Embryonic facial prominence (tissue), 1 donor: ENCODE data around the gene VSIG10L2.

Experiments used
- DNase-seq: peaks from one replicate; pipeline ENCODE4 v3.0.0-alpha.2; 2016; ENCODE audit errors: extremely low spot score

The VSIG10L2 gene

DNA sequence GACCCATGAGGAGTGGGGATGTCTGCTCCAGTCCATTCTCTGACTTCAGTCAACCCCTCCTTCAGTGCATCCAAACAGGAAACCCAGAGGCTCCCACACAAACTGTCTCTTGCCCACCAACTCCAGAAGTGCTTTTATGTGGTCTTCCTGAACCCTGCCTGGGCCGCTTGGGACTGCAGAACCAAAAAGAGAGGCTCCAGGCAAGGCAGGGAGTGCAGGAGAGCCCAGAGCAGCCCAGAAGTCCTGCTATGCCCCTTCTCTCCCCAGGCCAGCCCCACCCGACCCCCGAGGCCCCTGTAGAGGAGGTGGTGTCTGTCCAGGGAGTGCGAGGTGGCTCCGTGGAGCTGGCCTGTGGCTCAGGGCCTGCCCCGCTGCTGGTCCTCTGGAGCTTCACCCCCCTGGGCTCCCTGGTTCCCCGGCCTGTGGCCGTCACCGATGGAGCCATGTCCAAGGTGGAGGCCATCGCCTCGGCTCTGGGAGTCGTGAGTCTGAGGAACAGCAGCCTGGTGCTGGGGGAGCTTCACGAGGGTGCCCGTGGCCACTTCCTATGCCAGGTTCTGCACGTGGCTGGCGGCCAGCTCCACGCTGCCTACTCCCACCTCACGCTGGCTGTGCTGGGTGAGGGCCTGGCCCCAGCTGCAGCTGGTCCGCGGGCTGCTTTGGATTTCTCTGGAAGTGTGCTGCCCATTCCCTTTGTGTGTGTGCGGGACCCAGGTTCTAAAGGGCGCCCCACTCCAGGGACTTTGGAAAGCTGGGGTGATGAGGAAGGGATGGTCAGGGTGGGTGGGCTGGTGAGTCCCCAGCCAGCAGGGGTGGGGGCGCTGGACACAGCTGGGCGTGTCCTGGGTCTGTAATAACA, 1.8 kb downstream of the VSIG10L2 start:
- DNase-seq: no peak

DNA sequence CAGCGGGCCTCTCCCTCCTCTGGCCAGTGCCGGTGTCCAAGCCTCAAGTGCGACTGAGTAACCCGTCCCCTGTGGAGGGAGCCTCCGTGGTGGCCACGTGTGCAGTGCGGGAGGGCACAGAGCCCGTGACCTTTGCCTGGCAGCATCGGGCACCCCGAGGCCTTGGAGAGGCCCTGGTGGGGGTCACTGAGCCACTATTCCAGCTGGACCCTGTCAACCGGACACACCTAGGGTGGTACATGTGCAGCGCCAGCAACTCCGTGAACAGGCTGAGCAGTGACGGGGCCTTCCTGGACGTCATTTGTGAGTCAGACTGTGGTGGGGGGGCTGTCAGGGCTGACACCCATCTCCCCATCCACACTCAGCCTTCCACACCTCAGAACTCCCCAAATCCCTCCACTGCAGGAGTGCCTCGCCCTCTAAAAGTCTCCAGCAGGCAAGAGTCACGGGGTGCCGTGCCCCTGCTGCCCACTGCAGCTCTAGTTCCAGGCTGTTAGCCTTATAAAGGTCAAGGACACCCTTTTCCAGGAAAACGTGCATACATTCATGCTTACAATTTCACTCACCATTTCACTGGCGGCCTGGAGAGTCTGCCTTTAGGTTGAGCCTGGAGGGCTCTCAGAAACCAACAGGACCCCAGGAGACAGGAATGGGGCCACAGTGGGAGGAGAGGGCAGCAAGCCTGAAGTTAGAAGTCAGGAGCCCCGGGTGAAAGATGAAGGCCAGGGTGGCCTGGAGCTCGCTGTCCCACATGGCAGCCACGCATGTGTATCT, 2.6 kb downstream of the VSIG10L2 start:
- no peak for DNase-seq

GRCh38 chr11:125949271-125950177, 3.7 kb downstream of the VSIG10L2 start:
- DNase-seq: no peak

DNA sequence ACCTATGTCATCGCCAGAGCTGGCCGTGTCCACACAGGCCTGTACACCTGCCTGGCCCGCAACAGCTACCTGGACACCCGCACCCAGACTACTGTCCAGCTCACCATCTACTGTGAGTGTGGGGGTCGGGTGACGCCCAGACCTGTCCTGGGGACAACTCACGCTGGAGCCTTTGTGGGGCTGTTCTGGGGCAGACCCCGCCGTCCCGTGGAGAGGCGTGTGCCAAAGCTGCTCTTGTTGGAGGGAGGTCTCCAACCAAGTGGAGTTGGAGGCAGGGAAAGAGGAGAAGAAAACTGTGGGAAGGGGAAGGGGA, 4.3 kb downstream of the VSIG10L2 start:
- DNase-seq: no peak

DNA sequence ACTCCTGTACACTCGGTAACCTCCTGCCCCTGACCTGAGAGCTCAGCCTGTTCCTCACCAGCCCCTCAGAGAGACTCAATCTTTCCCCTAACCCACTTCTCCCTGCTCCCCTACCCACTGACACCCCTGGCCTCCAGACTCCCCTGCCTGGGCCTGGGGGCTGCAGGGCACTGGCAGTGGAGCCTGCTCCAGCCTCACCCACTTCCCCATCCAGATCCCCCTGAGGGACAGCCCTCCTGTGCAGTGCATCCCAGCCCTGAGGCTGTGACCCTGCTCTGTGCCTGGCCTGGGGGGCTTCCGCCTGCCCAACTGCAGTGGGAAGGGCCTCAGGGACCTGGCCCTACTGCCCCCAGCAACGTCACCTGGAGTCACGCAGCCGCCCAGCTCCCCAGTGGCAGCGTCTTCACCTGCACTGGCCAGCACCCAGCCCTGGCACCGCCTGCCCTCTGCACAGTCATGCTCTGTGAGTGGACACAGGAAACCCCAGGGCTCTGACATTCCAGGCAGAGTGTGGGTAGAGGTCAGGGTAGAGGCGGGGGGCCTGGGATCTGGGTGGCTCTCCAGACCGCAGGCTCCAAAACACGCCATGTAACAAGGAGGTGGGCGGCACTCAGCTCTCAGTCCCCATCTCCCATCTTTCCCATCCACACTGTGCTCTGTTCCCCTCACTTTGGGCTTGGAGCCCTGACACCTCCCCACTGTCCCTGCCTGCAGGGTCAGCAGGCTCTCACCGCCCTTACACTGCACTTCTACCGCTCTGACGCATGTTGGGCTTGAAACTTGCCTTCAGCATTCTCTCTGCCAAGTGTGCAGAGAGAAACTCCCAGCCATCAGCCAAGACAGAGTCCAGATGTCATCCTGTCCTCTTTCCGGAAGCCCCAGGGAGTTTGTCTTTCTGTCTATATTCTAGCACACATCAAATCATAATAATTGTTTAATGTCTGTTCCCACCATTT, 5.1 kb downstream of the VSIG10L2 start:
- no peak for DNase-seq

DNA sequence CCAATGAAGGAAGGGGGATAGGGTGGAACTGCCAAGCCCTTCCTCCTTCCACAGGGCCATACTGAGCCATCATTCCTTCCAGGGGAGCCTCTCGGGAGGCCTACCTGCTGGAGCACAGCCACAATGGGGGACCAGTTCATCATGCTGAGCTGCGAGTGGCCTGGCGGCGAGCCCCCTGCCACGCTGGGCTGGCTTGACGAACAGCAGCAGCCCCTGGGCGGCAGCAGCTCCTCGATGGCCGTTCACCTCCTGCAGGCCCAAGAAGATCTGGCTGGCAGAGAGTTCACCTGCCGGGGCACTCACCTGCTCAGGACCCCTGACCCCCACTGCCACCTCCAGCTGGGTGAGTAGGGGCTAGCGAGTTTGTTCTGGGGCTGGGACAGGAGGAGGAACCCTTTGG, 5.9 kb downstream of the VSIG10L2 start:
- DNase-seq: no peak

GRCh38 chr11:125952559-125952958, 6.7 kb downstream of the VSIG10L2 start:
- no peak for DNase-seq

DNA sequence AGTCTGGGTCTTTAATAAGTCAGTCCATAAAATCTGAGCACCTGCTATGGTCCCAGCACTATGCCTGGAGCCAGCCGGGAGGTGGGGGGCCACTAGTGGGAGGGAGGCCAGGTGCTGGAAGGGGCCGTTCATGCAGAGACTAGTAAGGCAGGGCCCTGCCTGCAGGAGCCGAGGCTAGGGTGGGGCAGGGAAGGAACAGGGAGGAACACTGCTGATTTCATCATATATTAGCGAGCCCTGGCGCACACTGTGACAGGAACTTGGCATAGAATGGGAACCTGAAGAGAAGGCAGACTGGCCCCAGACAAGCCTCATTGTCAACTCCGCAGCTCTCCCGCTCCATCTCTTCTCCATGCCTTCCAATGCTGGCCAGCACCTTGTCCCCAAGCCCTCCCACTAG, 7.1 kb downstream of the VSIG10L2 start:
- no peak for DNase-seq

DNA sequence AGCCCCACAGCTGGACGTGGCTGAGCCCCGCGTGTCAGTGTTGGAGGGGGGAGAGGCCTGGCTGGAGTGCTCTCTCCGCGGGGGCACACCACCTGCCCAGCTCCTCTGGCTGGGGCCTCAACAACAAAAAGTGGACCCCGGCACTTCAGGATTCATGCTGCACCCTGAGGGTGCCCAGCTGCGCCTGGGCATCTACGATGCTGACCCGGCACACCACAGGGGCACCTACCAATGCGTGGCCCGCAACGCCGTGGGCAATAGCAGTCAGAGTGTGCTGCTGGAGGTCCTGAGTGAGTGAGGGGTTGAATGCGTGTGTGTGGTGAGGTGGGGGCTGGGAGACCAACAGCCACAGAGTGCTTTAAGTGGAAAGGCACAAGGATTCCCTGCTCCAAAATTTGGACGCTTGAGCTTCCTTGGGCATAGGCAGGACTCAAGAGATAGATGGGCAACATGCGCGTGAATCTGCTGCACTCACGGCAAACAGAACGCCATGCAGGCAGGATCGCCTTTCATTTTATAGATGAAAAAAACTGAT, 7.6 kb downstream of the VSIG10L2 start:
- DNase-seq: no peak

GRCh38 chr11:125954123-125954944, 8.5 kb downstream of the VSIG10L2 start:
- no peak for DNase-seq

DNA sequence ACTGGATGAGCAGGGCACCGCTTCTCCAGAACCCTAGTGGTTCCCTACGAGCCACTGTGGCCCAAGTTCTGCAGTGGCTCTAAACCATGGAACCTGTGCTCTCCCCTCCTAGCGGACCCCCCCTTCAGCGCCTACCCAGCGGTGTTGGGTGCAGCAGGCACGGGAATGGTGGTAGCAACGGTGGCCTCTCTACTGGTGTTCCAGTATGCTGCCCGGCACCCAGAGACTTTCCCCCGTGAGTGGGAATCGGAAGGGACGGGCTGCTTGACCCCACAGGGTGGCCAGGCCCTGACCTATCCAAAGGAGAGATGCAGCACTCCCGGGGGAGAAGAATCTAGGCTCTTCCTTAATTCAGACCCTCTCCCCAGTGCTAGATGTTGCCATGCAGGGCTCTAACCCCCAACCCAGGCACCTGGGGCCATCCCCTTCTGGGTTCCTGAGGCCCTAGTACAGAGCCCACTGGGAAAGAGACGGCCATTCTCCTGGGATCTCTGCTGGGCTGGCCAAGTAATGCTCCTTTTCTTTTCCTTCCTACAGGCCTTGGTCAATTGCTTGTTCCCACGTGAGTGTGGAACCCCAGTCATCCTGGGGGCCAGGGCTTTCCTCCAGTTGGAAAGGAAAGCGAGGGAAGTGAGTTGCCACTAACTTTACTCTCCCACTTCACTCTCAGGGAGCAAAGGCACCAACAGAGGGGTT, 9.2 kb downstream of the VSIG10L2 start:
- no peak for DNase-seq

DNA sequence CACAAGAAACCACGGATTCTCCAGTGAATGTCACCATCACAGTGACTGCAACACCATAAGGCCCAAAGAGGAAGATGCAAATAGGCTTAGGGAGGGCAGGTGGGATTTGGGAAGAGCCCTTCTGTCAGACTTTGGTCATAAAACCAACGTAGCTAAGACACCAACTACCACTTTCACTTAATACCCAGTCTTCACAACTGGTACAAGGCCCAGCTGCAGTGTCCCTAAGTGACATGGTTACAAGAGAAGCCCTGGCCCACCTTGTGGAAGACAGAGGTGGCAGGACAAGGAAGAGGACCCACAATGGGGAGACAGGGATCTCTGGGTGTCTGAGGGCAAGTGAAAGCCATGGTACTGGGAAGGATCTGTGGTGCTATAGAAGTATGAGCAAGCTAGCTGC, 10.0 kb downstream of the VSIG10L2 start:
- no peak for DNase-seq

- no peak for DNase-seq
Observed at GRCh38 chr11:125956391-125957134, 10.7 kb downstream of the VSIG10L2 start.

- no peak for DNase-seq
Observed at GRCh38 chr11:125957618-125958332, 11.9 kb downstream of the VSIG10L2 start.

DNA sequence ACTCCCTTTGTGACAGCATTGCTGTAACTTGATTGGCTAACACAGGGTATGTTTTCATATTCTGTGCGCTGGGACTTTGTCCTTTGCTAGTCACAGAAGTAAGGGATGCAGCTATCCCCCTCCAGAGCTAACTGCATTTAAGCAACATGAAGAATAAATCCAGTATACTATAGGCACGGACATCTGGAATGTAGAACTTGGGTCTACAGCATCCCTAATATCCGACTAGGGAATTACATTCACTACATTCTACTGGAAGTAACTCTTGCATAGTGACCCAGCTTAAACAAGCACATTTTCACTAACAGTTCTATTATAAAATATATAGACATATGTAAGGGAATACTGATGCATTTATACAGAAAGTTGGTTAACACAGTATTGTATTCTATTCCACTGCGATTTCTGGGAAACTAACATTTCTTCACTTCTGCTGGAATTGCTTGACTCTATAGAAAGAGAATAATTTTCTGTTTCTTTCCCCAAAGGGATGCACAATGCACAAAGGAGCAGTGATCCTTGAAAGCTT, 13.1 kb downstream of the VSIG10L2 start:
- no peak for DNase-seq

DNA sequence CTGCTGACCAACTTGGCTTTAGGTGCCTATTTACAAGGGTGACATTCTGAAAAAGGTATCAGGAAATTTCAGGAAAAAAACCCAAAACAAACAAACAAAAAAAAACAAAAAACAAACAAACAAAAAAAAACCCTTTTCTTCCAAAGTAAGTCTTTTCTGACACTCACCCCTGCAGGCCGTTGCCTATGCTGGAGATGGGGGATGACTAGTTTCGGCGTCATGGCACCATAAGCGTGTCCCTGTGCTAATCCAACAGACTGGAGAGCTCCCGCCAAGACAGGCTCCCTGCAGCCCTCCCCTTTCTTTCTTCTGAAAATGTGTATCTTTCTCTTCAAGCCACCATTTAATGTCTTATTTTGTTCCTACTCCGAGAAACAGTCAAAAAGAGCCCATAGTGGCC, 13.7 kb downstream of the VSIG10L2 start:
- no peak for DNase-seq

GRCh38 chr11:125959931-125960330, 14.1 kb downstream of the VSIG10L2 start:
- no peak for DNase-seq

- no peak for DNase-seq
Observed at GRCh38 chr11:125960771-125961170, 14.9 kb downstream of the VSIG10L2 start.
